ENCODE data around the gene ARHGEF4.

The ARHGEF4 gene

DNA sequence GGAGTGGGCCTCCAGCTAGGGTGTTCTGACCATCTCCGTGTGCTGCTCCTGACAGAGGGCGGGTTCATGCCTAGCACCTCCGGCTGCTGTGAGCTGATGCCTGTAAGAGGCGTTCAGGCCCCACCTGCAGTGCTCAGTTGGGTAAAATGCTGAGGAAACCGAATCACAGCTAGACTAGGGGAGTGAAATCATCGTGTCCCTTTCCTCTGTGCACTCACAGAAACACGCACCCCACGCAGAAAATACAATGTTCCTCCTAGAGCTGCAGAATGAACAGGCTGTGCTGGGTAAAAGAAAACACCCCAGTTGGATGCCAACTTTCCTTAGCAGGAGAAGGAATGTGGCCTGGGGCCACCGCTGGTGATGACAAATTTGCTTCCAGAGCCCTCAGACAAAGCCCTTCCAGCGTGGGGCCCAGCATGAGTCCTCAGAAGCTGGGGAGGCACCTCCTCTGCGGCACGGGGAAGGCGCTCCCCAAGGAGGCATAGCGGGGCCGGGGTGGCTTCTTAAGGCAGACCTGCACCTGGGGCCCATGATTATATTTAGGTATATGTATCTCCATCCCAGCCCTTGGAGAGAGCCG lies 16.3 kb upstream of the ARHGEF4 start:
- no peak for ATAC-seq

DNA sequence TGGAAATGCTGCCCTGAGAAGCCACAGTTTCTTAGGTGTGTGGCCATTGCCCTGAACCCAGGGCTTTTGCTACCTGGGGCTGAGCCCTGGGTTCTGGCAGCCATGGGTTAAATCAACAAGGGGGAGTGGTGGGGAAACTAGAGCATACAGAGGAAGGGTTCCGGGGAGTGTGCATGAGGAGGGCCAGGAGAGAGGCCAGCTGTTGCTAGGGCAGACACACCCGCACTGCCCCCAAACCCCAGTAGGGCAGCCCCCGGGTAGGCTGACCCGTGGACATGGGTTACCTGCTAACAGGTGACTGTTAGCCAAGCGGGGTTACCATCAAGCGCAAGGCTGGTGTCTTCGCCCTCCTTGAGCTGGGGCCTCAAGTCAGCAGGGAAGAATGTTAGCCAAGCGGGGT lies 14.8 kb upstream of the ARHGEF4 start:
- no peak for ATAC-seq

- no peak for ATAC-seq
These were observed 13.9 kb upstream of the ARHGEF4 start for GRCh38 chr2:130822766-130823165.

DNA sequence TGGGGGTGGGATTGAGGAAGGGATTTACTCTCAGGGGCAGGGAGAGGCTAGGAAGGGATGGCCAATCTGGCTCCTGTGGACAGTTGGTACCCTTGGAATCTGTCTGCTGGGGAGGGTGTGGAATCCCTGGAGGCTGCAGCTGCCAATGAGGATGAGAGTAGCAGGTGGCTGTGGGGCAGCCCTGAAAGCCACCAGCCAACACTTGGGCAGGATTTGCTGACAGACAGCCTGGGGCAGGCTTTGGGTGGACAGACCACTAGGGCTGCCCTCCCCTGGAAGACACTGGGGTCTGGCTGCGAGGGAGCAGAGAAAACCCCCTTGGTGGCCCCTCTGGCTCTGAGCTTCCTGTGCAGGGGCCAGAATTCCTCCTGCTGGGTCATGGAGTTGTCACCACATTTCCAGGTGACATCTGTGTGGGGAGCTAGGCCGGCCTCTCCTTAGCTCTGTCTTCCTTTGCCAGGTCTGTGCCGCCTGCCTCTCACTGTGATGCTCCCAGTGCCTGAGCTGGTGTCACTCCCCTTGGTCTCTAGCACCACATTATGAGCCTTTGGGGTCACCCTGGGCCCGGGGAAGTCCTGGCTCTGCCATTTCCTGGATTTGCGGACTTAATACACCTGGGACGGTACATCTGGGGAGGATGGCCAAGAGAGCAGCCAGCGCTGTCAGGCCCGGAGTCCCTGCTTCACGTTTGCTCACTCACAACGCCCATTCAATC lies 13.4 kb upstream of the ARHGEF4 start:
- no peak for ATAC-seq

DNA sequence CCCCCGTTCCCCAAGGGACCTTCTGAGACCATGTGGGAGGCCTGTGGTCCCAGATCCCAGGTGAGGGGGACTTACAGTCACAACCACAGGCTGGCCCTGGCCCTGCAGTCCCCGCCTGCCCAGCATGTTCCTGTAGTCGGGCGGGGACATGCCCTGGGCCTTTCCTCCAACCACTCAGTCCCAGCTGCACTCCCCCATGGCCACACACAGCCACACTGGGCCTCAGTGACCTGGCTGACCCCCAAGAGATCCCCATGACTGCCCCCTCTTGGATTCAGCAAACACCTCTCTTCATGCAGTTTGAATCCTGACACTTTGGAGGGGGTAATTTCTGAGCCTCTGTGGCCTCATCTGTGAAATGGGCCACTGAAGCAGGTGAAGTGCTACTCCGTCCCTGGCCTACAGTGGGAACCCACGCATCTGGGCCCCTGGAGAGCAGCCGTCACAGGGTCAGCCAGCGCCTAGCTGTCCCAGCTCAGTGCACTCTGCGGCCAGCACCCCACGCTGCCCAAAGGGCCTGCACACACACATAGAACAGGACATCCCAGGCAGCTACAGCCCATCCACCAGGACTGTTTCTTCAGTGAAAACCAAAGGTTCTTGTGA lies 12.7 kb upstream of the ARHGEF4 start:
- ATAC-seq = peak in 1 of 2 donors; percentile 39

DNA sequence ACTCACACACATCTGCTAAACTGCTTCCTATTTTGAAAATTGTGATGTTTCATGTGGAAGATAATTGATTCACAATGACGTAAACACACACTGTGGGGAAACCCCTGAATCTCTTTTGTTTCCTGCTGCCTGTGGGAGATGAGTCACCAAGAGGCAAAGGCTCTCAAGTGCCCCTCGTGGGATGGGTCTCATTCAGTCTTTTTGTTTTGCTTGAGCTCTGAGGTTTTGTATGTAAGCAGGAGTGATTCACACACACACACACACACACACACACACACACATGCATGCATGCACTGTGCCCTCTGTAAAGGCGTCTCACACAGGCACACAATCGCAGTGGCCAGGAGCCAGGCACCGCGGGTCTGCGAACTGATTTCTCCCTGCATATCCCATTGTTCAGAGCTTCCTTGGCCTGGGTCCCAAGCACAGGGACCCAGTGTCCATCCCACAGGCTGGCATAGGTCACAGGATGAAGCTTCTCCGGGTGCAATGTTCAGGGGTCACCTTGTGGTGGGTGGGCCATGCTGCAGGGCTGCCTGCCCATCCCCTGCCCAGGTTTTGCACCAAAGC lies 12.1 kb upstream of the ARHGEF4 start:
- ATAC-seq = peak; percentile 93 to 96

DNA sequence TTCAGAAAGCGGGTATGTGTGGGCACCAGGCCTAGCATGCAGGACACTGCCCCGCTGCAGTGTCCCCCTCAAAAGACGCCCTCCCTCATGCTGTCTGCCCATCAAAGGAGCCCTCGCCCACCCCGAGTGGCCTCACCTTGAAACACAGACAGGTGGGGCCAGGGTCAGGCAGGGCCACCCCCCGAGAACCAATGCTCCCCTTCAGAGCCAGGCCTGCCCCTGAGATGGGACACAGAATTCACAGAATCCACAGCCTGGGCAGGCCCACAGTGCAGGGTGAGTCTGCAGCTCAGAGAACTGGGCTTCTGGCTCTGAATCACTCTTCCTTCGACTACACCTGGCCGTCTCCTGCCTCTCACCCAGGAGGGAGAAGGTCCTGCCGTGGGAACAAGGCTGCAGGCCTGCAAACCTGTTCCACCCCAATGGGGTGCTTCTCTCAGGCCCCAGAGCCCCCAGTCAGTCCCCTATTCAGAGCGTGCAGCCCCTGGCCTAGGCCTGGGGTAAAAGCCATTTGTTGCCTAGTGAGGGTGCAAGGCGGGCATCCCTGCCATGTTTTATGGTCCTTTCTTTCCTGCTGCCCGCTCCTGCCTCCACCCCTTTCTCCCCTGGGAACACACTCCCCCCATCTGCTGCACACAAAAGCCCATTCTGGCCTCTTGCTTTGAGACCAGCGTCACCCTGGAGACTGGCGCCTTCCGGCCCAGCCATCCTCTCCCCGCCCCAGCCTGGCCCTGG lies 11.3 kb upstream of the ARHGEF4 start:
- no peak for ATAC-seq

DNA sequence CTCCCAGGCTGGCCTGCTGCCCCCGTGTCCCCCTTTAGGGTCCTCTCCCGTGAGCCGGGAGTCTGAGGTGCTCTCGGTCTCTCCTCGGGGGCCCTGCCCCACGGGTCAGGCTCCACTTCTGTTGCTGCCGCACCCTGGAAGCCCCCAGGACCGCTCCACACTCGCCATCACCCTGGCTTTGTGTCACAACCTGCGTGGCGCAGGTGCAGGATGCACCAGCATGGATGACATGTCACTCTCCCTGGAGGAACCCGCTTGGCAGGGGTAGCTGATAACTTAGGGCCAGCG lies 10.8 kb upstream of the ARHGEF4 start:
- no peak for ATAC-seq

GRCh38 chr2:130826419-130826818 lies 10.3 kb upstream of the ARHGEF4 start:
- no peak for ATAC-seq

- no peak for ATAC-seq
These were observed 9.8 kb upstream of the ARHGEF4 start for GRCh38 chr2:130826821-130827501.

- no peak for ATAC-seq
These were observed 9.0 kb upstream of the ARHGEF4 start for GRCh38 chr2:130827502-130828251.

GRCh38 chr2:130828461-130828860 lies 8.3 kb upstream of the ARHGEF4 start:
- no peak for ATAC-seq

GRCh38 chr2:130829015-130829414 lies 7.7 kb upstream of the ARHGEF4 start:
- no peak for ATAC-seq

DNA sequence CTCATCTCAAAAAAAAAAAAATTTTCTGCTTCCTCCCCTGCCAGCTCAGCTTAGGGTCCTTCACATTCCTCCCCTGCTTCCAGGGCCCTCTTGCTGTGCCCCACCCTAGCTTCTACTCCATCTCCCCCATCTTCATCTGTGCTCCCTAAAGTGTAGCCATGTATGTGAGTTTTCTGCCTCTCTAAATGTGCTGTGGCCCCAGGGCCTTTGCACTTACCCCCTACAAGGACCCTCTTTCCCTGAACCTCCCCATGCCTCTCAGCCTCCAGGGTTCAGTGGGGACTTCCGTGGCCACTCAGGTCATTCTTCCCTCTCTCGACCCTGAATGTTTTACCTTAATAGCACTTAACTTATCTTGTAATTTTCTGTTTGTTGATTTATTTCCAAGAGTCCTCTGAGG lies 6.2 kb upstream of the ARHGEF4 start:
- no peak for ATAC-seq

- ATAC-seq = no peak
These were observed 5.4 kb upstream of the ARHGEF4 start for GRCh38 chr2:130831356-130831755.

DNA sequence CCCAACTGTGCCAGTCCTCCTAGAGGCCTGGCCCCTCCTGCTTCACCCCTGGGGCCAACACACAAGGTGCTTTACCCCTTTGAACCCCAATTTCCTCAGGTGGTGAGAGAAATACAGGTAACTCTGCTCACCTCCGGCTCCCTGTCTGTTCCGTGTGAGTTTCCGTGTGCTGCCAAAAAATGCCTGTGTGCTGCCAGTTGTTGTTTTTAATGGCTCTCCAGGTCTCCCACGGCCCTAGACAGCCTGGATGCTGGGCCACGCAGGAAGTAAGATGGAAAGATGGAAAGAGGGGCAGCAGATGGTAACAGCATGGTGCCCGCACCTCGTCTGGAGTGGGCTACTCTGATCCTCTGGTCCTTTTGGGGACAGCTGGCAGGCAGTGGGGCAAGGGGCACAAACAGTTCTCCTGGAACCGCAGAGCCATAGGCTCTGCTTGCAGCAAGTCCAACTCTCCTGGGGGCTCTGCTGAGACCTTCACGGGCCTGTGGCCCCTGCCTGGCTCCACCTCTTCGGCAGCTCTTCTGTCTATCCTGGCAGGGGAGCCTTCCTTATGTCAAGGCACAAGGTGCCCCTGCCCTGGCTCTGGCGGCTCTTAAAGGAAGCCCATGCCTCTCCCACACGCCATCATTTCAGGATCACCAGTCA lies 4.3 kb upstream of the ARHGEF4 start:
- no peak for ATAC-seq

DNA sequence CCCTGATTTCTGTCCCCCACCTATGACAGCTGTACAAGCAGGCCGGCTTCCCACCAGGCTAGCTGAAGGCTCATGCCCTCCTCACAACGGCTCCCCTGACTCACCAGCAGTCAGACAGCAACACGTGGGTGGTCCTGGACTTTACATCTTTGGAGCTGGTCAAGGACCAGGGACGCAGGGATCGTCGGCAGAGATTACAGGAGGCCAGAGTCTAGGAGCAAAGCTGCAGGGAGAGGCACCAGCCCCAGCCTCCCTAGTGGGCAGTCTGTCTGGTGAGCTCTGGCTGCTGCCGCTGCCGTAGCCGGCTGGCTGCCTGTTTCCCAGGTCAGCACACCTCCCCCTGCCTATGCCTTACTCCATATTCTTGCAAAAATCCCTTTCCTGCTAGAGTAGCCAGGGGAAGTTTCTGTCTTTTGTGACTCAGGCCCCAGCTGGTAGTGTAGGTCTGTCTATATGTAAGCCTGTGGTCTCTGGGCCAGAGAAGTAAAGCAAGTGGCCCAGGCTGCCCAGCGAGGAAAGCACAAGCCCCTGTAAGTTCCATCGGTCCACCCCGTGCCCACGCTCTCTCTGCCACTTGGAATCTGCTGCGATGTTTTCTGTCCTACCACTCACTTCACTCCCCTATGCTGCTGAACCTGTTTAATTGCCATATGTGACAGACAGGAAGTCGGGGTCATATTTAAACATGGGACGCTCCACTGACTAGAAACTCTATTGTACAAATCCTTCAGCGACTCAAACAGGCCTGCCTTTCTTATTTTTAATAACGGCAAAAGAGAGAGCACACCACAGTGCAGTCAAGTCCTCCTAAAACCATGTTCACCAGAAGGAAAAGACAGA lies 2.4 kb upstream of the ARHGEF4 start:
- no peak for ATAC-seq

- no peak for ATAC-seq
These were observed 1.6 kb upstream of the ARHGEF4 start for GRCh38 chr2:130834931-130835765.

DNA sequence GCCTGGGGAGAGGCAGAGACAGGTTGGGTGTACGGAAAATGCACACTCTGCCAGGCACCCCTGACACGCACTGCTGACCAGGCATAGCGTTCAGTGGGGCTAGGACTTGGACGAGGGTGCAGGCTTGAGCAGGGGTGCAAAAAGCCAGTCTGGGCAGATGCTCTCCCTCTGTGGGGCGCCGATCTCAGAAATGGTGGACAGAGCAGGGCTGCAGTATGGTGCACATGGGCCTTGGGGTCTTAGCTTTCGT lies 1.0 kb upstream of the ARHGEF4 start:
- ATAC-seq = no peak

- peak in 1 of 2 donors; percentile 6 for ATAC-seq
These were observed 579 bp downstream of the ARHGEF4 start for GRCh38 chr2:130837175-130837810.

Data from activated CD4-positive, CD25-positive, alpha-beta regulatory T cell treated with anti-CD3 and anti-CD28 coated beads, Interleukin-2, amount 50 U/mL, for 24 hours (primary cell).